Astrocyte (in vitro differentiated cells and primary cell): ENCODE results near the gene ANKS1A. TPM values are rescaled to one million over a fixed set of nuclear protein-coding genes. Genes with fewer than 3 reads are reported as not detected.

Experiments
- DNase-seq: peaks from one replicate; pipeline ENCODE4 v3.0.0-alpha.2; 2010; ENCODE audit warnings: low read depth
- FAIRE-seq: peaks from 2 replicates; lab custom pipeline; 2011; peaks lifted over from hg19 to GRCh38; lab: Jason Lieb, UNC
- H2AFZ ChIP-seq: 2 replicates; pipeline ENCODE4 v1.6.0; 2012; ENCODE audit warnings: low read depth, low read length, inconsistent platforms
- H3K27ac ChIP-seq: 2 replicates; pipeline ENCODE4 v1.5.1; 2011; ENCODE audit warnings: low read depth, low read length, inconsistent platforms
- H3K27me3 ChIP-seq: 2 replicates; pipeline ENCODE4 v1.6.0; 2011; ENCODE audit warnings: low read length, inconsistent platforms; ENCODE audit not compliant: insufficient read depth
- H3K36me3 ChIP-seq: 2 replicates; pipeline ENCODE4 v1.5.1; 2011; ENCODE audit warnings: low read length, inconsistent platforms; ENCODE audit not compliant: insufficient read depth
- H3K4me1 ChIP-seq: 2 replicates; pipeline ENCODE4 v1.5.1; 2011; ENCODE audit warnings: low read length, inconsistent platforms; ENCODE audit not compliant: insufficient read depth
- H3K4me2 ChIP-seq: 2 replicates; pipeline ENCODE4 v1.6.0; 2012; ENCODE audit warnings: low read length, inconsistent platforms
- H3K4me3 ChIP-seq: 2 replicates; pipeline ENCODE4 v1.5.1; 2011; ENCODE audit warnings: low read depth, mild to moderate bottlenecking, low read length, inconsistent platforms; ENCODE audit not compliant: insufficient read depth
- H3K79me2 ChIP-seq: 2 replicates; pipeline ENCODE4 v1.6.0; 2012; ENCODE audit warnings: mild to moderate bottlenecking, low read length, inconsistent platforms; ENCODE audit not compliant: insufficient read depth
- H3K9ac ChIP-seq: 2 replicates; pipeline ENCODE4 v1.6.0; 2012; ENCODE audit warnings: mild to moderate bottlenecking, low read length, inconsistent platforms
- H3K9me3 ChIP-seq: 2 replicates; pipeline ENCODE4 v1.5.1; 2012; ENCODE audit warnings: low read depth, mild to moderate bottlenecking, low read length, inconsistent platforms; ENCODE audit not compliant: insufficient read depth
- H4K20me1 ChIP-seq: 2 replicates; pipeline ENCODE4 v1.6.0; 2012; ENCODE audit warnings: low read length, inconsistent platforms; ENCODE audit not compliant: insufficient read depth
- H3K27ac Mint-ChIP-seq: one replicate; pipeline ENCODE4 v1.8.0; 2021; ENCODE audit warnings: mild to moderate bottlenecking, mixed read lengths; ENCODE audit not compliant: unreplicated experiment
- H3K27me3 Mint-ChIP-seq: one replicate; pipeline ENCODE4 v1.8.0; 2021; ENCODE audit warnings: low read depth, mixed read lengths; ENCODE audit not compliant: unreplicated experiment
- H3K36me3 Mint-ChIP-seq: one replicate; pipeline ENCODE4 v1.8.0; 2021; ENCODE audit warnings: low read depth, mixed read lengths; ENCODE audit not compliant: unreplicated experiment
- H3K4me1 Mint-ChIP-seq: one replicate; pipeline ENCODE4 v1.8.0; 2021; ENCODE audit warnings: low read depth, mixed read lengths; ENCODE audit not compliant: unreplicated experiment
- H3K4me3 Mint-ChIP-seq: one replicate; pipeline ENCODE4 v1.8.0; 2021; ENCODE audit warnings: mild to moderate bottlenecking, moderate library complexity, mixed read lengths; ENCODE audit not compliant: unreplicated experiment
- H3K9me3 Mint-ChIP-seq: one replicate; pipeline ENCODE4 v1.8.0; 2021; ENCODE audit warnings: mild to moderate bottlenecking, mixed read lengths; ENCODE audit not compliant: unreplicated experiment
- EZH2 ChIP-seq: IDR thresholded peaks from 2 replicates; pipeline ENCODE4 v1.6.1; 2012; ENCODE audit warnings: mild to moderate bottlenecking, low read length, inconsistent platforms; ENCODE audit not compliant: insufficient read depth
- total RNA-seq: library from RNA; stranded (reverse); gene quantifications from 2 replicates; pipeline ENCODE4 v1.2.1, GENCODE V29; 2021
- TF ChIP-seq, protein P1 (sequence below): IDR thresholded peaks from 2 replicates; pipeline ENCODE4 v1.5.1; 2011; ENCODE audit warnings: low read depth, mild to moderate bottlenecking, inconsistent platforms, low read length, moderate library complexity; ENCODE audit not compliant: insufficient read depth

ANKS1A gene
- total RNA-seq, 1 donor from 2014 or later = 18.0 TPM

DNA sequence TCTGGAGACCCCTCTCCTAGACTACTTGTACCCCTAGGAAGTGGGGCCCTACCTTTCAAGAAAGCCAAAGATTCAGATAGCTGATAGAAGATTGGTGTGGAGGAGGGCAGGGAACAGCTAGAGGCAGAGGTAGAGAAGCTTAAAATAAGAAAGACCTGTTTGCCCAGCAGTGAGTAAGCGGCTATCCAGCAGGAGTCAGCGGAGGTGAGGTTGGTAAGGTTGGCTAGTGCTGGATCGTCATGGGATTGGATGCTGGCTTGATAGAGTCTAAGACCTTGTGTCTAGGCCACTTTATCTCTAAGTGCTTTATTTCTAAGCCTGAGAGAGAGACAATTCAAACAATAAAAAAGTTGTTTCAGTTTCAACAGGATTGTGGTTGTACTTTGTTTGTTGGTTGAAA is 19.1 kb downstream of the ANKS1A start:
- no peaks in the 10 kb centered on the region for H3K9me3 ChIP-seq
- DNase-seq = no peak
- H3K9me3 Mint-ChIP-seq = no peaks in the 10 kb centered on the region
- no peak overlapping the region for H3K4me3 Mint-ChIP-seq
- no peak overlapping the region for H3K27ac ChIP-seq
- peaks cover 6% of the 10 kb centered on the region for H3K36me3 Mint-ChIP-seq
- H3K27ac Mint-ChIP-seq = no peak overlapping the region
- no peak overlapping the region for H3K4me3 ChIP-seq
- TF ChIP-seq, protein P1, sequence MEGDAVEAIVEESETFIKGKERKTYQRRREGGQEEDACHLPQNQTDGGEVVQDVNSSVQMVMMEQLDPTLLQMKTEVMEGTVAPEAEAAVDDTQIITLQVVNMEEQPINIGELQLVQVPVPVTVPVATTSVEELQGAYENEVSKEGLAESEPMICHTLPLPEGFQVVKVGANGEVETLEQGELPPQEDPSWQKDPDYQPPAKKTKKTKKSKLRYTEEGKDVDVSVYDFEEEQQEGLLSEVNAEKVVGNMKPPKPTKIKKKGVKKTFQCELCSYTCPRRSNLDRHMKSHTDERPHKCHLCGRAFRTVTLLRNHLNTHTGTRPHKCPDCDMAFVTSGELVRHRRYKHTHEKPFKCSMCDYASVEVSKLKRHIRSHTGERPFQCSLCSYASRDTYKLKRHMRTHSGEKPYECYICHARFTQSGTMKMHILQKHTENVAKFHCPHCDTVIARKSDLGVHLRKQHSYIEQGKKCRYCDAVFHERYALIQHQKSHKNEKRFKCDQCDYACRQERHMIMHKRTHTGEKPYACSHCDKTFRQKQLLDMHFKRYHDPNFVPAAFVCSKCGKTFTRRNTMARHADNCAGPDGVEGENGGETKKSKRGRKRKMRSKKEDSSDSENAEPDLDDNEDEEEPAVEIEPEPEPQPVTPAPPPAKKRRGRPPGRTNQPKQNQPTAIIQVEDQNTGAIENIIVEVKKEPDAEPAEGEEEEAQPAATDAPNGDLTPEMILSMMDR = no peak
- TF ChIP-seq EZH2 = no peak
- peaks cover 21% of the 10 kb centered on the region for H3K27me3 Mint-ChIP-seq
- H3K79me2 ChIP-seq = peaks cover 5% of the 10 kb centered on the region
- H3K27me3 ChIP-seq = peaks cover 26% of the 10 kb centered on the region
- peaks cover 10% of the 10 kb centered on the region for H3K4me1 Mint-ChIP-seq
- H3K9ac ChIP-seq = no peak overlapping the region
- H3K4me2 ChIP-seq = no peak overlapping the region
- H4K20me1 ChIP-seq = peaks cover 90% of the 10 kb centered on the region
- H3K4me1 ChIP-seq = peaks cover 10% of the 10 kb centered on the region
- H3K36me3 ChIP-seq = no peaks in the 10 kb centered on the region
- no peak overlapping the region for H2AFZ ChIP-seq
- no peak for FAIRE-seq

DNA sequence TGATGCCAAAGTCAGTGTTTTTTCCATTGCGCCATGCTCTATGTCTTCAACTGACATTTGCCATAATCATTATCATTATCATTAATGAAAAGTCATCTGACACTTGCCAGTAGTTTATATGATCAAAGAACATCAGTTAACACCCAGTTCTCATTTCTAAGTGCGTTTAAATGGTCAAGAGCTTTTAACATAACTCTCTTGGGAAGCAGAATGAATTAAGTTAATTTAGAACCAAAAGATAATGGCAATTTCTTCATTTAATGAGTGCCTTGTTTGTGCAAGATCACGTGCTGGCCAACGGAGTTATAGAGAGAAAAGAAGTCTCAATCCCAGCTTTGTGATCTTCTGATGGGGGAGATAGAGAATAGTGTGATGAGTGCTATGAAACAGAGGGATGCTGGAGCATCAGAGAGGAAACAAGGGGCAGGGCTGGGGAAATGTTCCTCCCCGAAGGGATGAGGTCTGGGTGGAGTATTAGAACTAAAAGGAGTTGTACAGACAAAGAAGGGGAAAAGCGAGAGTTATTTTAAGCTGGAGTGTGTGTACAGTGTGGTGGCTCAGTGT is 20.3 kb downstream of the ANKS1A start:
- Mint-ChIP-seq H3K27me3 (peaks cover 21% of the 10 kb centered on the region), H3K4me1 (peaks cover 11% of the 10 kb centered on the region), H3K36me3 (peaks cover 6% of the 10 kb centered on the region), H3K9me3 (no peaks in the 10 kb centered on the region), H3K4me3 (no peak overlapping the region), H3K27ac (no peak overlapping the region)
- H4K20me1 ChIP-seq = peaks cover 93% of the 10 kb centered on the region
- no peak for FAIRE-seq
- DNase-seq = no peak
- TF ChIP-seq, protein P1 = no peak
- H3K9ac ChIP-seq = no peak overlapping the region
- H3K27ac ChIP-seq = no peak overlapping the region
- peaks cover 8% of the 10 kb centered on the region for H3K79me2 ChIP-seq
- no peak overlapping the region for H3K4me3 ChIP-seq
- H3K36me3 ChIP-seq = no peaks in the 10 kb centered on the region
- H2AFZ ChIP-seq = no peak overlapping the region
- peaks cover 14% of the 10 kb centered on the region for H3K4me1 ChIP-seq
- H3K4me2 ChIP-seq = no peak overlapping the region
- H3K27me3 ChIP-seq = peaks cover 26% of the 10 kb centered on the region
- H3K9me3 ChIP-seq = no peaks in the 10 kb centered on the region

DNA sequence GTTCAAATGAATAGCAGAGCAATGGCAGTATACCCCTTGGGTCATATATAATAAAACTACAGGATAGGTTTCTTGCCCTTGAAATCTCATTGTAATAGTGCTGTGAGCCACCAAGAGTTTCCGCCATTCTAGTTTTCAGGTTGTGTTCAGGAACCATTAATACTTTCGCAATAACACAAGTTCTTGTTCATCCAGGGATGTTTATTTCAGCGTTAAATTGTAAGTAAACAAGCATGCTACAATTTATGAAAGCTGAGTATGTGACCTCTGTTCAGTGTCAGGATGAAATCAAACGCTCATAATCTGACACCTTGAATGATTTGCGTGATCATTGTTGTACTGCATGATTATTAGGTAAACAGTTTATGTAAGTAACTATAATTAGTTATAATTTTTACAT is 22.8 kb downstream of the ANKS1A start:
- Histone ChIP-seq H3K36me3 (no peaks in the 10 kb centered on the region), H3K79me2 (peaks cover 14% of the 10 kb centered on the region), H3K27ac (no peak overlapping the region), H3K4me1 (peaks cover 16% of the 10 kb centered on the region), H3K27me3 (peaks cover 26% of the 10 kb centered on the region), H3K4me3 (no peak overlapping the region), H3K9me3 (no peaks in the 10 kb centered on the region), H3K4me2 (no peak overlapping the region), H3K9ac (no peak overlapping the region), H2AFZ (no peak overlapping the region), H4K20me1 (peaks cover 94% of the 10 kb centered on the region)
- Mint-ChIP-seq H3K4me3 (no peak overlapping the region), H3K9me3 (no peaks in the 10 kb centered on the region), H3K36me3 (peaks cover 2% of the 10 kb centered on the region), H3K27me3 (peaks cover 21% of the 10 kb centered on the region), H3K27ac (no peak overlapping the region), H3K4me1 (peaks cover 11% of the 10 kb centered on the region)
- FAIRE-seq (no peak), DNase-seq (no peak)
- TF ChIP-seq, protein P1 = no peak
- TF ChIP-seq EZH2 = no peak
